ENCODE data around the gene INSL6.
"Not testable (repeated sequence)": the region's sequence is repeated elsewhere in the genome, so short reads cannot be mapped to it uniquely, and the experiment has no call there.

Gene INSL6

GRCh38 chr9:5185220-5185840 lies at the start of gene INSL6:
Gene INSL6, minus strand, starts transcription at chr9:5185639. Its CDS starts 37 bp downstream, at chr9:5185602.
- no peak for DNase-seq

DNA sequence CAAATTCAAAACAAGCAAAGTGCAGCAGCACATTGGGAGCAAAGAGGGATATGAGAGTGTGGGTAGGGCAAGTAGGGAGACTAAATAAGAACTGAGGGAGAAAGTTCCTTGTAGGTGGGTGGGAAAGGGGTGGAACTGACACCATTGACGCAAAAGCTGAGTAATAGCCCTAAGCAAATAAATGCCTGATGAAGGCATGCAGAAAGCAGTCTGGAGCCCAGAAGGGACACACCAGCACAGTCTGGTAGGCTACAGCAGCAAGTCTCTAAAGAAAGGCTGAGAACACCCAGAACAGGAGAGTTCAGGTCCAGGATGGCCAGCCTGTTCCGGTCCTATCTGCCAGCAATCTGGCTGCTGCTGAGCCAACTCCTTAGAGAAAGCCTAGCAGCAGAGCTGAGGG lies 45.8 kb upstream of the INSL6 start, which contains the start of gene INSL4:
Gene INSL4 (plus strand): TSS at position 208 of the 400 bp plus-strand sequence. CDS start 105 bp downstream, at position 313.
- DNase-seq = no peak

DNA sequence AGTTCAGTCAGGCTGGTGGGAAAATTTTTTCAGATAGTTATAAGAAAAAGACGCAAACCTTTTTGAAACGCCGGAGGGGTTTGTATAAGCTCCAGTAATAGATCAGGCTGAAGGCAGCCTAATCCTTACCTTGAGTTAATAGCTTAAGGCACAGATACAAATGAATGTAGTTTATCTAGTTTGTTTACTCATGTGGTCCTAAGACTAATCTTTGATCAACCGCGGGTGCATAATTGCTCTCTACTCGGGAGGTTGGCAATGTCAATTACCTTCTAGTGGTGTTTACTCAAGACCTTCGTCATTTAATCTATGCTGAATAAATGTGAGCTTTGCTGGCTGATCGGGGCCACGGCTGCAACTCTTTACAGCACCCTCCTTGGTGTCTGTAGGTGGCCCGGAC lies 45.1 kb upstream of the INSL6 start:
- no peak for DNase-seq

DNA sequence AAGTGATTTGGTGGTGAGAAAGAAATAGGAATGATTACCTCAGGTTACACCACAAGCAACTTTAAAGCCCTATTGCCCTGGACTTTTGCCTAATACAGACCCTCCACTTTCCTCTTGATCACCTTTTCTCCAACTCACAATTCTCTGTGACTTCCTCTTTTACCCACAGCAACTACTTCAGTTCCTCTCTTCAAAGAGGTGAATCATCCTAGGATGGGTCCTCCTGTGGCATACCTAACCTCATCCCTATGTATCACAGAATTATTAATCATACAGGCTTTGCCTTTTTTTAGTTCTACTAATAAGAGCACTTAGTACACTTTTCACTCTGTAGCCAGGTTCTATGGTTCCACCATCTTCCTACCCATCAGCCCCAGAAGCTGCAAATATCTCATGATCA lies 19.6 kb upstream of the INSL6 start:
- no peak for DNase-seq

- DNase-seq = no peak
Observed at GRCh38 chr9:5195463-5195862, 10.0 kb upstream of the INSL6 start.

- no peak for DNase-seq
Observed at GRCh38 chr9:5193345-5193744, 7.9 kb upstream of the INSL6 start.

DNA sequence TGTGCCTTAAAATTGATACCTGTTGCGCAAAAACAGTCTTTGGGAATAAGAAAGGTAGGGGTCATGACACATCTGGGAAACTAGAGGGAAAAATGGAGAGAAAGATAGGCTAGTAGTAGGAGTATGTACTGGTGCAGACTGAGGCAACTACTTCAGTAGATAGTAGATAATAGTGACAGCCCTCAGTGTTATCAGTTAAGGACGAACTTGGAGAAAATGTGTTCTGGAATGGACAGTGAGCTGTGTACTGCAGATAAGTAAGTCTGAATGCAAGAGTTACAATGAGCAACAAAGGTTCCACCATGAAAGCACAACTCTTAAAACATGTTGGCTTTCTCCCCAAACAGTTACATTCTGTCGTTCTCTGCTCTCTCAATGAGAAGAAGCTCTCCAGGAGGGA lies 6.5 kb upstream of the INSL6 start:
- no peak for DNase-seq

DNA sequence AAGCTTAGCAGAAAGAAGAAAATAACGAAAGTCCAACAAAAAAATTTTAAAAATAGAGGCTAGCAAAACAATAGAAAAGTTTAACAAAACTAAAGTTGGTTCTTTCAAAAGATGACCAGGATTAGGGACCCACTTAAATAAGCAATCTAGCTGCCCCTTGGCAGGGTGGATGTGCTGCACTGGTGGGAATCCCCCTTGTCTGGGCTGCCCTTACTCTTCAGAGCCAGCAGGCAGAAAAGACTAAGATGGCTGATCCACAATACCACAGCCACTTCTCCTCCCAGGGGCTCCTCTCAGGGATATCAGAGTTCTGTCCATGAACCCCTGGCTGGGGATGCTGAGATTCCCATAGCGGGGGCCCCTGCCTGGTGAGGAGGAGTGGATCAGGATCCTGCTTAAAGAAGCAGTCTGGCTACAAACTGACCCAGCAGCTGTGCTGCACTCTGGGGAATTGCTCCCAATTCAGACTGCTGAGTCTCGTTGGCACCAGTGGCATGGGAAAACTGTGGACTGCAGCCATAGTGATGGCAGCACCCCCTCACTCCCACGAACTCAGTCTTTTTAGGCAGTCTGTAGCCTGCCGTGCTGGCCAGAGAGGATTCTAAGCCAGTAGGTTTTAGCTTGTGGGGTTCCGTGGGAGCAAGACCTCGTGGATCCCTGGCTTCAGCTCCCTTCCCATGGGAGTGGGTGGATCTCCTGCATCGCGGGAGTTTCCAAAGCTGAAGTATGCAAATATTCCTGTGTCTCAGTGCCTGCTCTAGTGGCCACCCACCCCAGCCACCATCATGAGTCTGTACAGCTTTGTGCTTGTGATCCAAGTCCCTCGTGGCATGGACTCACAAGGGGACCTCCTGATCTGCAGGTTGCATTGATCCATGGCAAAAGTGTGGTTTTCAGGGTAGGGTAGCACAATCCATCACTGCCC lies 2.9 kb upstream of the INSL6 start:
- DNase-seq = no peak

GRCh38 chr9:5186416-5187169 lies 1.2 kb upstream of the INSL6 start:
- DNase-seq = peak in 3 of 4 experiments; percentile 5 to 11 (median 7)

DNA sequence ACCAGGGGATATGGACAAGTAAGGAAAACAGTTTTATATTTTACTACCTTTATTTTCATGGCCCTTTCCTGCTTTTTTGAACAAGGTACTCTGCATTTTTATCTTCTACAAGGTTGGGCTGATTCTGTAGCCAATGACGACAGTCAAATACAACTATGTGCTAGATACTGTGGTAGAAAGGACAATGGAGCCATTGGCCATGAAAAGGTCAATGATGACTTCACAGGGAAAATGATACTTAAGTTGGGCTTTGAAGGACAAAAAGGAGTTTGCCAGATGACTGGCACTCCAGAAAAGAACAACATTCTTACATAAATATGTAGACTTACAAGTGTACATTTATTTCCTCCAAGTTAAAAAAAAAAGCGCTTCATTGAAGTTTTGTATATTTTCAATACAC lies 663 bp downstream of the INSL6 start:
- DNase-seq = no peak

GRCh38 chr9:5180631-5181030 lies 4.8 kb downstream of the INSL6 start:
- not testable (repeated sequence) for DNase-seq

- DNase-seq = no peak
Observed at GRCh38 chr9:5178126-5178805, 7.2 kb downstream of the INSL6 start.

- no peak for DNase-seq
Observed at GRCh38 chr9:5146241-5146640, 39.2 kb downstream of the INSL6 start.

DNA sequence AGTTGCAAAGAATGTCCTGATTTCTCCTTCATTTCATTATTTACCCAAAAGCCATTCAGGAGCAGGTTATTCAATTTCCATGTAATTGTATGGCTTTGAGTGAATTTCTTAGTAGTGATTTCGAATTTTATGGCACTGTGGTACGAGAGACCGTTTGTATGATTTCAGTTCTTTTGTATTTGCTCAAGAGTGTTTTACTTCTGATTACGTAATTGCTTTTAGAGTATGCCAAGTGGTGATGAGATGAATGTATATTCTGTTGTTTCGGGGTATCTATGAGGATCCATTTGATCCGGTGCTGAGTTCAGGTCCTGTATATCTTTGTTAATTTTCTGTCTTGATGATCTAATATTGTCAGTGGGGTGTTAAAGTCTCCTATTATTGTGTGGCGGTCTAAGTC lies 41.2 kb downstream of the INSL6 start:
- DNase-seq = no peak

DNA sequence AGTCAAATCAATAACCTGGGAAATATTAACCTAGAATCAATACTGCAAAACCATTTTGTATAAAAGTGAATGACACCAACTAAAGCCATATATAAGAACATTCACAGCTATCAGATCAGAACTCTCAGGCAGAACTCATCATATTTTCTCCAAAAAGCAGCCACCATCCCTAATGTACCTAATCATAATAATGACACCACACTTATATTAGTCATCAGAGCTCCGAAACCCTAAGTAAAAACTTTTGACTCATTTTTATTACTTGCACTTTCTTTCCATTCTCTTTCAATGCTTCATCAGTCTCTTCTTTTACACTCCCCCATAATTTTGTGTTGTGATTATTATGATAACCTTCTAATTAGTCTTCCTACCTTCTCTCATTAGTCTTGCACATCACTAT lies 45.3 kb downstream of the INSL6 start:
- DNase-seq = no peak

DNA sequence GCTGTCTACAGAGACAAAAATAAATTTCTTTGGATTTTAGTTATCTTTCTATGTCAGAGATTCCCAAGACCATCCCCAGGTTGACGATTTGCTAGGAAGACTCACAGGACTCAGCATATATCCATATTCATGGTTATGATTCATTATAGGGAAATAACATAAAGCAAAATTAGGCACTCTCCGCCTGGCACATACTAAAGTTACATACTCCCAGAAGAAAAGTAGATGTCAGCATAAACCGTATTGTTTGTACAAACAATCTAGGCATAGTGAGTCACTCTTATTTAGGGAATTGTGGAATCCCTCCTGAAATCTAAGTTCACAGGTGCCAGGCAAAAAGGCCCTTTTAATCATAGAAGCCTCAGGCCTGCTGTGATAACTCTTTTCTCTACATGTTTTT lies 62.9 kb downstream of the INSL6 start:
- no peak for DNase-seq

- DNase-seq = no peak
Observed at GRCh38 chr9:5122116-5122515, 63.3 kb downstream of the INSL6 start.

- DNase-seq = no peak
Observed at GRCh38 chr9:5113994-5114748, 71.3 kb downstream of the INSL6 start.

Data from activated CD4-positive, CD25-positive, alpha-beta regulatory T cell (primary cell).